ENCODE measurements around the gene LRRC4B. TPM values are rescaled to one million over a fixed set of nuclear protein-coding genes. Genes with fewer than 3 reads are reported as not detected.

LRRC4B gene
- total and polyA plus RNA-seq, 2 of the 4 experiments (the other 2 are of a cell fraction), result 0.03 TPM; not detected in 1

- in situ Hi-C loops (cut with MboI; ENCODE audit: low sequenced_read_pairs) (no loop called here), intact Hi-C loops (cut with micrococcal nuclease) (no loop called here), dilution Hi-C loops (cut with HindIII; ENCODE audit: low sequenced_read_pairs, unreplicated experiment) (no loop called here)
- no peak overlapping the region for H4K8ac ChIP-seq (ENCODE audit: low read depth in 2 of 2, low read length in 2 of 2)
- H3K4me3 ChIP-seq (ENCODE audit: insufficient read depth, low read depth, low read length), result no peak overlapping the region
- ATAC-seq (ENCODE audit: low read depth) (no peak), DNase-seq (no peak)
- TF ChIP-seq RFX5 (IDR thresholded peaks at IDR 0.05; ENCODE audit: low read depth, low read length) (no peak), MXI1 (IDR thresholded peaks at IDR 0.05; ENCODE audit: borderline replicate concordance, low read depth, low read length) (no peak), POLR2A (IDR thresholded peaks at IDR 0.05; ENCODE audit: low read depth, low read length) (no peak), ELK1 (IDR thresholded peaks at IDR 0.05; ENCODE audit: borderline replicate concordance, low read depth, low read length) (no peak), CHD1 (IDR thresholded peaks at IDR 0.05; ENCODE audit: low read depth, low read length) (no peak), FOS (IDR thresholded peaks at IDR 0.05; ENCODE audit: low read depth, low read length) (no peak), SMC3 (IDR thresholded peaks at IDR 0.05; ENCODE audit: low read depth, low read length) (no peak)
- CTCF ChIA-PET, result no interaction called here
- BruUV-seq (replicated peaks), result no TSS peak
- no peak overlapping the region for H3K27ac ChIP-seq (ENCODE audit: insufficient read depth, low read length)
- no peak overlapping the region for H2BK20ac ChIP-seq (ENCODE audit: low read depth, low read length)
- no peaks in the 10 kb centered on the region for H3K36me3 ChIP-seq (ENCODE audit: control insufficient read depth, insufficient read depth, low read length)
- H4K91ac ChIP-seq (ENCODE audit: insufficient read depth, low read depth, low read length), result no peak overlapping the region
- no peak overlapping the region for H3K4me2 ChIP-seq (ENCODE audit: low read depth, low read length)
- no peak overlapping the region for H3K18ac ChIP-seq (ENCODE audit: low read depth, low read length)
- no peaks in the 10 kb centered on the region for H3K9me1 ChIP-seq (ENCODE audit: insufficient read depth, low read length)
- POLR2A ChIA-PET (ENCODE audit: unreplicated experiment), result no interaction called here
- H3K14ac ChIP-seq (replicated peaks; ENCODE audit: low read depth, low read length), result no peak overlapping the region
- no peak overlapping the region for H2BK120ac ChIP-seq (ENCODE audit: low read depth, low read length)
- no peaks in the 10 kb centered on the region for H3K79me1 ChIP-seq (ENCODE audit: low read depth in 1 of 2, low read length in 2 of 2)
- 92% methylated on average over 2 of the region's 17 CpGs; no CpG with 5 or more reads in 1 of the 2 experiments for whole genome bisulfite sequencing, 2 experiments (ENCODE audit: extremely low coverage in 2 of 2, insufficient read length in 1 of 2)
- H3K4ac ChIP-seq (ENCODE audit: low read depth, low read length), result no peak overlapping the region
- H2AK5ac ChIP-seq (ENCODE audit: low read depth, low read length), result no peak overlapping the region
- H3K9me3 ChIP-seq (ENCODE audit: control insufficient read depth, insufficient read depth, low read length), result no peaks in the 10 kb centered on the region
- no peak overlapping the region for H4K5ac ChIP-seq (ENCODE audit: low read depth, low read length)
- H2BK5ac ChIP-seq (ENCODE audit: low read depth, low read length, poor library complexity, severe bottlenecking), result no peak overlapping the region
- H3K9ac ChIP-seq (ENCODE audit: low read depth, low read length), result no peak overlapping the region
- peaks cover 32% of the 10 kb centered on the region for H3K27me3 ChIP-seq (ENCODE audit: control insufficient read depth, insufficient read depth, low read length)
- H3K4me1 ChIP-seq (ENCODE audit: control insufficient read depth, insufficient read depth, low read length), result no peaks in the 10 kb centered on the region; the same call in 1 of the 2 replicates
- H4K20me1 ChIP-seq (ENCODE audit: insufficient read depth, low read length), result no peaks in the 10 kb centered on the region
- H2BK15ac ChIP-seq (ENCODE audit: low read depth, low read length), result no peak overlapping the region
- H3K23ac ChIP-seq (ENCODE audit: low read depth, low read length), result no peak overlapping the region
- no peak overlapping the region for H3K56ac ChIP-seq (ENCODE audit: extremely low read depth, insufficient read depth, low read length)
- H2AK9ac ChIP-seq (replicated peaks; ENCODE audit: low read depth, low read length, poor library complexity), result no peak overlapping the region
- no peak overlapping the region for H2AFZ ChIP-seq (replicated peaks; ENCODE audit: low read length, poor library complexity)
These were observed 18.2 kb downstream of the LRRC4B start for GRCh38 chr19:50549927-50550593.

Data from IMR-90 (cell line).